Ovary (tissue), 9 donors: ENCODE results near the gene FZD1. TPM values are rescaled to one million over a fixed set of nuclear protein-coding genes. Genes with fewer than 3 reads are reported as not detected.

ENCODE experiments used
- DNase-seq, 5 donors: peaks; one replicate each; pipeline ENCODE4 v3.0.0-alpha.2; 2019 to 2020
- H3K27ac ChIP-seq, 2 donors: fragments of 200-600 bp; one replicate each; pipeline versions ENCODE4 v1.5.1 to v1.8.0; 2019 to 2022
- H3K27me3 ChIP-seq: fragments of 200-600 bp; one replicate; pipeline ENCODE4 v1.8.0; 2022
- H3K36me3 ChIP-seq: fragments of 200-600 bp; sonication (generic); one replicate; pipeline ENCODE4 v1.5.1; 2019
- H3K4me1 ChIP-seq: one replicate; pipeline ENCODE4 v1.8.1; 2013; ENCODE audit warnings: mild to moderate bottlenecking, moderate library complexity; ENCODE audit not compliant: insufficient read depth
- H3K4me3 ChIP-seq: fragments of 200-600 bp; sonication (generic); one replicate; pipeline ENCODE4 v1.5.1; 2017
- H3K9me3 ChIP-seq, 2 donors: fragments of 200-600 bp in 1 of 2; sonication (generic) in 1 of 2; one replicate each; pipeline versions ENCODE4 v1.5.1 to v1.8.1; 2013 to 2019; ENCODE audit warnings: mild to moderate bottlenecking in 1 of 2, moderate library complexity in 1 of 2
- CTCF ChIP-seq, 3 donors: fragments of 450-650 bp in 2 of 3; fragments of 200-600 bp in 1 of 3; IDR thresholded peaks; one replicate each; pipeline versions ENCODE4 v1.5.1 to v1.8.0; 2016 to 2022; ENCODE audit warnings: antibody characterized with exemption in 3 of 3, mild to moderate bottlenecking in 1 of 3
- EP300 ChIP-seq: sonication (generic); formaldehyde crosslinking; IDR thresholded peaks from one replicate; pipeline ENCODE4 v1.6.1; 2017; ENCODE audit warnings: antibody characterized with exemption
- POLR2A ChIP-seq: fragments of 450-650 bp; IDR thresholded peaks from one replicate; pipeline ENCODE4 v1.6.1; 2017; ENCODE audit warnings: antibody characterized with exemption, mild to moderate bottlenecking, moderate library complexity
- WGBS, 3 donors: extraction: QIAGEN DNeasy Blood & Tissue Kit in 1 of 3; methylation state at CpG; one replicate each; pipeline versions ENCODE4 v1.1.5 to v1.1.7; 2013 to 2017; 5-methylcytosine and 5-hydroxymethylcytosine counted together
- intact Hi-C, 4 donors: fragments of 100-400 bp; cut with DNase I; formaldehyde crosslinking; loops; one replicate each; pipeline versions ENCODE4 v1.11.0 to v1.15.1; 2022 to 2023
- polyA plus RNA-seq, 2 donors: library from polyadenylated mRNA; stranded (reverse); fragments of 200-250 nt in 1 of 2; fragments of 350-450 nt in 1 of 2; fragmentation: Illumina TruSeq in 1 of 2; extraction: RNeasy Lipid Tissue Mini Kit (QIAGEN cat#74804) in 1 of 2; gene quantifications; one replicate each; pipeline ENCODE4 v1.2.3, GENCODE V29; 2013 to 2014
- total RNA-seq, 7 donors: library from RNA; depleted of rRNA in 2 of 7; stranded (reverse); fragments of >200 nt in 2 of 7; fragmentation: NEBNext Ultra II Directional in 3 of 7; extraction: Animal tissue kit (Norgen Biotek cat#: 25700) in 3 of 7; gene quantifications; one replicate each; pipeline versions ENCODE4 v1.1.0 to v1.2.4, GENCODE V29; 2016 to 2023
- donor health status: DM: no; HTN: no; CAD: no; lungs with moderate emphysema.
- donor health status: DM: no; HTN: no; CAD: no.
- donor health status: Bipolar disorder and iron deficiency.
- donor health status: DM: yes; HTN: yes; CAD: no.
- donor health status: DM: no; HTN: no; CAD: no.
- donor health status: DM: yes; HTN: yes; CAD: no.

The FZD1 gene
- total and polyA plus RNA-seq, 9 donors: 11.8 to 33.6 (median 19.0) TPM

- Histone ChIP-seq H3K4me3 (no peak overlapping the region), H3K27ac (no peak overlapping the region), H3K4me1 (peaks cover 2% of the 10 kb centered on the region), H3K27me3 (no peaks in the 10 kb centered on the region), H3K9me3 (no peaks in the 10 kb centered on the region), H3K36me3 (no peaks in the 10 kb centered on the region)
- TF ChIP-seq POLR2A (no peak), CTCF (IDR thresholded peaks at IDR 0.05) (no peak), EP300 (no peak)
- DNase-seq: no peak
- intact Hi-C loops: no loop called here
- 89 to 95% (median 93%) methylated on average over 6 of the region's 6 CpGs for WGBS, 3 donors
Observed at GRCh38 chr7:91286432-91286831, 22.2 kb downstream of the FZD1 start.

- peak in 2 of 5 donors; percentile 22 to 30 for DNase-seq
- Histone ChIP-seq H3K27me3 (no peaks in the 10 kb centered on the region), H3K36me3 (no peaks in the 10 kb centered on the region), H3K4me1 (peaks cover 2% of the 10 kb centered on the region), H3K27ac (no peak overlapping the region), H3K4me3 (no peak overlapping the region), H3K9me3 (no peaks in the 10 kb centered on the region)
- TF ChIP-seq CTCF (IDR thresholded peaks at IDR 0.05) (no peak), EP300 (no peak), POLR2A (no peak)
- WGBS, 3 donors: 13 to 15% (median 15%) methylated on average over 4 of the region's 4 CpGs
- intact Hi-C loops: no loop called here
Observed at GRCh38 chr7:91287371-91288084, 23.3 kb downstream of the FZD1 start.

- intact Hi-C loops: no loop called here
- peaks cover 2% of the 10 kb centered on the region for H3K4me1 ChIP-seq
- no peaks in the 10 kb centered on the region for H3K27me3 ChIP-seq
- 93 to 94% (median 94%) methylated on average over 3 of the region's 3 CpGs for WGBS, 3 donors
- TF ChIP-seq POLR2A: no peak
- TF ChIP-seq CTCF (IDR thresholded peaks at IDR 0.05): no peak
- no peak for TF ChIP-seq EP300
- no peak overlapping the region for H3K27ac ChIP-seq
- H3K4me3 ChIP-seq: no peak overlapping the region
- peak in 2 of 5 donors; percentile 22 to 33 for DNase-seq
- no peaks in the 10 kb centered on the region for H3K36me3 ChIP-seq
- H3K9me3 ChIP-seq: no peaks in the 10 kb centered on the region
Observed at GRCh38 chr7:91288208-91288824, 24.1 kb downstream of the FZD1 start.

GRCh38 chr7:91289633-91290254 is 25.5 kb downstream of the FZD1 start:
- TF ChIP-seq EP300 (no peak), POLR2A (no peak), CTCF (IDR thresholded peaks at IDR 0.05) (no peak)
- Histone ChIP-seq H3K4me3 (no peak overlapping the region), H3K27me3 (no peaks in the 10 kb centered on the region), H3K27ac (no peak overlapping the region), H3K9me3 (no peaks in the 10 kb centered on the region), H3K4me1 (peaks cover 3% of the 10 kb centered on the region), H3K36me3 (no peaks in the 10 kb centered on the region)
- DNase-seq: no peak
- intact Hi-C loops: no loop called here
- WGBS, 3 donors: 91 to 95% (median 94%) methylated on average over 5 of the region's 5 CpGs
